Ovary (tissue), 3 donors: ENCODE measurements around the gene CAMTA1.

ENCODE experiments used
- EP300 ChIP-seq: sonication (generic); formaldehyde crosslinking; IDR thresholded peaks from one replicate; pipeline ENCODE4 v1.6.1; 2017; ENCODE audit warnings: antibody characterized with exemption
- TF ChIP-seq, protein P1 (sequence below), 3 donors: fragments of 450-650 bp in 2 of 3; fragments of 200-600 bp in 1 of 3; IDR thresholded peaks; one replicate each; pipeline versions ENCODE4 v1.5.1 to v1.8.0; 2016 to 2022; ENCODE audit warnings: antibody characterized with exemption in 3 of 3, mild to moderate bottlenecking in 1 of 3
- donor health status: DM: no; HTN: no; CAD: no.

DNA sequence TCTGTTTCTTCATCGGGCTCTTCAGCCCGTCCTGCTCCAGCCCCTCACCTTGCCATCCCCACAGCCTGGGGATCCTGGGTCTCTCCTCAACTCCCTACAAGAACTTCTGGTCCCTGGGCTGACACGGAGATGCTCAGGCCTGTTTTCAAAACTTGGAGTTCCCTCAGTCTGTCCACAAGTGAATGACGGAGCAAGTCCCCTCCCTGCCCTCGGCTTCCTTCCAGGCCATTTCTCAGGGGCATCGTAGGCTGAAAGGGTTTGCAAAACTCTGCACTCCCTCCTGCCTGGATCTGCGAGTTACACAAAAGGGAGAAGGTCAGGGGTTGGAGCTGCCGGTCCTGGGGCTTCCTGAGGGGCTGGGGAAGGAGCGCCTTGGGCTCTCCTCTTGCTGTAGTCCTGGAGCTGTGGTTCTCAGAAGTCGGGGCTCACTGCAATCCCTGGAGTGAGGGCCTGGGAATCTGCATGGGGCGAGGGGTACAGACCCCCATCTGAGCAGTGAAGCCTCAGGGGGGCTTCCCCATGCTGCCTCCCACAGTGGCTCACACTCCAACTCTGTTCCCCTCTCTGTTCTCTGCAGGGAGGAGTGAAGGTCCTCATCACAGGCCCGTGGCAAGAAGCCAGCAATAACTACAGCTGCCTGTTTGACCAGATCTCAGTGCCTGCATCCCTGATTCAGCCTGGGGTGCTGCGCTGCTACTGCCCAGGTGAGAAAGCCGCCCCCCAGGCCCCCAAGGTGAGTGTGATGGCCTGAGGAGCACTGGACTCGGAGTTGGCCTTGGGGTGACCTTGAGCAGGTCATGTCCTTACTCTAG is 885.3 kb downstream of the CAMTA1 start:
- TF ChIP-seq, protein P1, sequence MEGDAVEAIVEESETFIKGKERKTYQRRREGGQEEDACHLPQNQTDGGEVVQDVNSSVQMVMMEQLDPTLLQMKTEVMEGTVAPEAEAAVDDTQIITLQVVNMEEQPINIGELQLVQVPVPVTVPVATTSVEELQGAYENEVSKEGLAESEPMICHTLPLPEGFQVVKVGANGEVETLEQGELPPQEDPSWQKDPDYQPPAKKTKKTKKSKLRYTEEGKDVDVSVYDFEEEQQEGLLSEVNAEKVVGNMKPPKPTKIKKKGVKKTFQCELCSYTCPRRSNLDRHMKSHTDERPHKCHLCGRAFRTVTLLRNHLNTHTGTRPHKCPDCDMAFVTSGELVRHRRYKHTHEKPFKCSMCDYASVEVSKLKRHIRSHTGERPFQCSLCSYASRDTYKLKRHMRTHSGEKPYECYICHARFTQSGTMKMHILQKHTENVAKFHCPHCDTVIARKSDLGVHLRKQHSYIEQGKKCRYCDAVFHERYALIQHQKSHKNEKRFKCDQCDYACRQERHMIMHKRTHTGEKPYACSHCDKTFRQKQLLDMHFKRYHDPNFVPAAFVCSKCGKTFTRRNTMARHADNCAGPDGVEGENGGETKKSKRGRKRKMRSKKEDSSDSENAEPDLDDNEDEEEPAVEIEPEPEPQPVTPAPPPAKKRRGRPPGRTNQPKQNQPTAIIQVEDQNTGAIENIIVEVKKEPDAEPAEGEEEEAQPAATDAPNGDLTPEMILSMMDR (IDR thresholded peaks at IDR 0.05), result no peak
- no peak for TF ChIP-seq EP300
